HG02642 (cell line): ENCODE results near the gene ACTL8.

Source experiments
- ATAC-seq: cut with Tn5 transposase; IDR thresholded peaks from one replicate; pipeline ENCODE4 v1.9.1; 2021; ENCODE audit warnings: mild to moderate bottlenecking; ENCODE audit not compliant: unreplicated experiment, poor library complexity

ACTL8 gene

GRCh38 chr1:17867470-17867869, 112.3 kb downstream of the ACTL8 start:
- ATAC-seq = no peak

GRCh38 chr1:17869815-17870214, 114.7 kb downstream of the ACTL8 start:
- no peak for ATAC-seq

DNA sequence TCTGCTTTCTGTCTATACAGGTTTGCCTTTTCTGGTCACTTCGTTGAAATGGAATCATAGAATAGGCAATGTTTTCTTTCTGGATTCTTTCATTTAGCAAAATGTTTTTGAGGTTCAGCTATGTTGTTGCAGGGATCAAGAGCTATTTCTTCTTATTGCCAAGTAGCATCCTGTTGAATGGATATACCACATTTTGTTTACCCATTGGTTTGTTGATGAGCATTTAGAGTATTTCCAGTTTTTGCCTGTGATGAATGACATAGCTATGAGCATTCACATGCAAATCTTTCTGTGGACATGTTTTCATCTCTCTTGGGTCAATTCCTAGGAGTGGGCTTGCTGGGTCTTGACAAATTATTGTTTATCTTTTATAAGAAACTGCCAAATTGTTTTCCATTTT, 115.5 kb downstream of the ACTL8 start:
- ATAC-seq = no peak

DNA sequence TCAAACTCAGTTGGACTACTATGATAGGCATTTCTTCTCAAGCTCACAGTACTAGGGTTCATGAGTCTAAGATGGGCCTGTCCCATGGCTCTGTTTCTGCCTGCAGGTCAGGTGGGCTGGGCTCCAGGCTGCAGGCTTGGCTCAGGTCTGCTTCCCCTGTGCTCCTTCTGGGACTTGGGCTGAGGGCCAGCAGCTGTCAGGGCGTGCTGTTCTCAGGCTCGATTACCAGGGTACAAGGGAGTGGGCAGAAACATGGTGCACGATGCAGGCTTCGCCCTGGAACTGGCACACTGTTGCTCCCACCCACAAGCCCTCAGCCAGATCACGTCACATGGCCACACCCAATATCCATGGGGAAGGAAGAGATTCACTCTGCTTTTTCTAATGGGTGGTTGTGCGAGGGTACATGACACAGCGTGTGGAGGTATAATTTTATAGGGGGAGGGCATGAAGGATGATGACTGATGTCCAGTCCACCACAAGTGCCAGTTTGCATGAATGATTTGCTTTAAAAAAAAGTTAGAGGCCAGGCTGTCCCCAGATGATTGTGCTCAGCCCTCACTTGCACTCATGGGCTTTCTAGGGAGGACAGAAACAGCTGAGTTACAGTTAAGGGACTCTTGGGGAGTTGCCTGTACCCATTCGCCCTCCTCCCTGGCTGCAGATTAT, 118.0 kb downstream of the ACTL8 start:
- ATAC-seq = no peak

GRCh38 chr1:17874231-17874630, 119.1 kb downstream of the ACTL8 start:
- no peak for ATAC-seq

DNA sequence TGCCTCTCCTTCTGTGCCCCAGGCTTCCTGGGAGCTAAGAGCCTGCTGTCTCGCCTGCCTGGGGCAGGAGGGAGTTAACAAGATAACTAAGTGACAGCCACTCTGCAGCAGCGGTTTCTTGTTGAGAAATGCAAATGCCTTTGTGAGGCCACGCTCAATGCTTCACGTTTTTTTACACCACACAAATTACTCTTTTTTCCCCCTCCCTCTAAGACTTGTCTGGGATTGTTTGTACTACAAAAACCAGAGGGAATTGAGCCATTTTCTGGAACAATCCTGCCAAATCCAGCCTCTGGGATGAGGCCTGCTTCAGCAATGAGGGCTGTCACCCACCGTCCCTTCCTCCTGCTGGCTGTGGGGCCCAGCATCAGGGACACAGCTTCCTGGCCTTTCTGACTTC, 119.6 kb downstream of the ACTL8 start:
- no peak for ATAC-seq

DNA sequence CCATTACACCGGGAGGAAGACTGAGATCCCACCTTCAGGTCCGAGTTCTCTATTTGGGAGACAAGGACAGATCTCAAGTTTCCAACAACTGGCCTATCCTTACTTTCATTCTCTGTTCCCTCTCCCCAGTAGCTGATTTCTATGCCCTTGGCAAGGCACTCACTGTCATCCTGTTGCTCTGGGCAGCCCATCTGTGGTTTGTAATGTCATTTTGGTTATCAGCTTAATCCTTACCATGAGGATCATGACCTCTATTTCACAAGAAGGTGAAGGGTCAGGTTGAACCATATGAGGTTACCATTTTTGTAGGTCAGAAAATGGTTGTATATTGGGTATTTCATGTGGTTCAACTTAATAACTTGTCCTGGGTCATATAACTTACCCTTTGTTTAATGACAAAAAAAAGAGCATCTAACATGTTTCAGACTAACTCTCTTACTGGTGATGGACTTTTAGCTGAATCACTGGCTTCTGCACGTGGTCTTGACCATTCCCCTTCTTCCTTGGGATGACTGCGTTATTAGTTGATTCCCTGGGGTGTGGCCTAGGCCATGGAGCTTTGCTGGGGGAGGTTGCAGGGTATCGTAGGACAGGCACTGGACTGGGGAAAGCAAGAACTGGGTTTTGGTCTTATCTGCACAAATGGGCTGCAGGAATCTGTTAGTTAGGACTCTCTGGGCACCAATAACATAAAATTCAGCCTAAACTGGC, 120.2 kb downstream of the ACTL8 start:
- no peak for ATAC-seq

- no peak for ATAC-seq
These were observed 120.7 kb downstream of the ACTL8 start for GRCh38 chr1:17875882-17876280.
